Activated naive CD8-positive, alpha-beta T cell treated with anti-CD3 and anti-CD28 coated beads, Interleukin-2, amount 50 U/mL, for 16 hours (primary cell): ENCODE results near the gene RWDD3.

Experiments
- DNase-seq: peaks from one replicate; pipeline ENCODE4 v3.0.0-alpha.2; 2020; ENCODE audit warnings: low read depth, low spot score

RWDD3 gene

GRCh38 chr1:95233737-95234500 lies at the start of gene RWDD3:
Gene RWDD3, plus strand, starts transcription at chr1:95234210. Its CDS starts 21 bp downstream, at chr1:95234231.
- peak; percentile 86 for DNase-seq

GRCh38 chr1:95186149-95186548 lies 47.9 kb upstream of the RWDD3 start:
- DNase-seq = no peak

GRCh38 chr1:95193591-95193990 lies 40.4 kb upstream of the RWDD3 start:
- no peak for DNase-seq

- no peak for DNase-seq
Measured at GRCh38 chr1:95195046-95195445, 39.0 kb upstream of the RWDD3 start.

GRCh38 chr1:95196017-95196416 lies 38.0 kb upstream of the RWDD3 start:
- DNase-seq = no peak

- no peak for DNase-seq
Measured at GRCh38 chr1:95197616-95198252, 36.3 kb upstream of the RWDD3 start.

GRCh38 chr1:95201905-95202304 lies 32.1 kb upstream of the RWDD3 start:
- no peak for DNase-seq

GRCh38 chr1:95203908-95204437 lies 30.0 kb upstream of the RWDD3 start:
- no peak for DNase-seq

- no peak for DNase-seq
Measured at GRCh38 chr1:95206514-95206913, 27.5 kb upstream of the RWDD3 start.

- DNase-seq = no peak
Measured at GRCh38 chr1:95207223-95207935, 26.6 kb upstream of the RWDD3 start.

- no peak for DNase-seq
Measured at GRCh38 chr1:95208876-95209275, 25.1 kb upstream of the RWDD3 start.

- DNase-seq = no peak
Measured at GRCh38 chr1:95209291-95209690, 24.7 kb upstream of the RWDD3 start.

GRCh38 chr1:95216292-95216990 lies 17.6 kb upstream of the RWDD3 start:
- DNase-seq = no peak

GRCh38 chr1:95217371-95217770 lies 16.6 kb upstream of the RWDD3 start:
- DNase-seq = no peak

GRCh38 chr1:95219407-95219806 lies 14.6 kb upstream of the RWDD3 start:
- no peak for DNase-seq

GRCh38 chr1:95221306-95221705 lies 12.7 kb upstream of the RWDD3 start:
- no peak for DNase-seq

GRCh38 chr1:95222629-95223028 lies 11.4 kb upstream of the RWDD3 start:
- no peak for DNase-seq

- DNase-seq = no peak
Measured at GRCh38 chr1:95223110-95223509, 10.9 kb upstream of the RWDD3 start.

GRCh38 chr1:95226781-95227660 lies 7.0 kb upstream of the RWDD3 start:
- no peak for DNase-seq

- DNase-seq = no peak
Measured at GRCh38 chr1:95229037-95229436, 5.0 kb upstream of the RWDD3 start.

- DNase-seq = no peak
Measured at GRCh38 chr1:95229706-95230105, 4.3 kb upstream of the RWDD3 start.
